NCI-H510A treated with DMSO at 0.1 percent for 48 hours (cell line): Measurements from ENCODE around the gene HERPUD1.
"Not testable (repeated sequence)": the region's sequence is repeated elsewhere in the genome, so short reads cannot be mapped to it uniquely, and the experiment has no call there.

Source experiments
- DNase-seq: peaks from one replicate; lab custom pipeline; 2025; lab: John Stamatoyannopoulos, UW

Gene HERPUD1

DNA sequence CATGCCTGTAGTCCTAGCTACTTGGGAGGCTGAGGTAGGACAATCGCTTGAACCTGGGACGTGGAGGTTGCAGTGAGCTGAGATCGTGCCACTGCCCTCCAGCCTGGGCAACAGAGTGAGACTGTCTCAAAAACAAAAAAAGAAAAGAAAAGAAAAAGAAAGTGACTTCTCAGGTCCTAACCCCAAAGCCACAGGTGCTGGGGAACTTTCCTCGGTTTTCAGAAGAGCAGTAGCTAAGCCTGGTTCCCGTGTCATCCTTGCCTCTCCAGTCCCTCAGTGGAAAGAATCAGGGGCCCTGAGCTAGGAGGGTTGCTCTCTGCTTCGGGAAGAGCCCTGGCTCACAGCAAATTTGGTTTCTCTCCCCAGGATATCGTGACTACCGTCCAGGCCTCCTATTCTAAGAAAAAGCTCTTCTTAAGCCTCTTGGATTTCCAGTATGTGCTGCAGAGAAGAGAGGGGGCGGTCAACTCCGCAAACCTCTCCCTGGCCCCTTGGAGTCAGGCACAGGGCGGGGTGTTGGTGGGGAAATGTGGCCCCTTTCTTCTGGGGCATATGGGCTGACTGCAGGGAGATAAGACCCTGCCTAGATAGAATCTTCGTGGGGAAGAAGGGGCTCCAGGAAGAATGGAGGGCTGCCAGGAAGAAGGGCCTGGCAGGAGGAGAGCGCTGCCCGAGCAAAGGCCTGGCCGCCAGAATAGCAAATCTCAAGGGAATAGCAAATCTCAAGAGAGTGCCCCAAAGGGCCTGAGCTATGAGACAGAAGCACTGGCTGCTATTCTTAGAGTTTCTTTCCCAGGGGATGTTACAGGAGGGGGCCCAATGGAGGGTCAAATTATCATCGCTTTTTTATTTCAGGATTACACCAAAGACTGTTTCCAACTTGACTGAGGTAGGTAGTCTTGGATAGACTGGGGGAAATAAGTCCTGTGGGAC, 49.1 kb downstream of the HERPUD1 start:
- no peak for DNase-seq

DNA sequence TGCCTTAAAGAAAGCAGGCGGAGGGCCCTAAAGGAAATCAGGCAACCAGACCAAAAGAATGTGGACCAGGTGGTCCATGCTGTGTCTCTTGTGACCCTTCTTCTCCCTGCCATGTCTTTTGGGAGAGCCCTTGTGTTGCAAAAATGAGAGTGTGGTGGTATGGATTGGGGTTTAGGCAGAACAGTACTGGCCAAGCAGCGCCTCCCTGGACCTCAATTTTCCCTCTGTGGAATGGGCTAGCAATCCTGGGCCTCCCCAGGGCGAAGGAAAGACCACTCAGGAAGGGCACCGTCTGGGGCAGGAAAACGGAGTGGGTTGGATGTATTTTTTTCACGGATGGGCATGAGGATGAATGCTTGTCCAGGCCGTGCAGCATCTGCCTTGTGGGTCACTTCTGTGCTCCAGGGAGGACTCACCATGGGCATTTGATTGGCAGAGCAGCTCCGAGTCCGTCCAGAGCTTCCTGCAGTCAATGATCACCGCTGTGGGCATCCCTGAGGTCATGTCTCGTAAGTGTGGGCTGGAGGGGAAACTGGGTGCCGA, 49.9 kb downstream of the HERPUD1 start:
- DNase-seq, result no peak

- DNase-seq, result no peak
Observed at GRCh38 chr16:56982695-56983094, 50.8 kb downstream of the HERPUD1 start.

DNA sequence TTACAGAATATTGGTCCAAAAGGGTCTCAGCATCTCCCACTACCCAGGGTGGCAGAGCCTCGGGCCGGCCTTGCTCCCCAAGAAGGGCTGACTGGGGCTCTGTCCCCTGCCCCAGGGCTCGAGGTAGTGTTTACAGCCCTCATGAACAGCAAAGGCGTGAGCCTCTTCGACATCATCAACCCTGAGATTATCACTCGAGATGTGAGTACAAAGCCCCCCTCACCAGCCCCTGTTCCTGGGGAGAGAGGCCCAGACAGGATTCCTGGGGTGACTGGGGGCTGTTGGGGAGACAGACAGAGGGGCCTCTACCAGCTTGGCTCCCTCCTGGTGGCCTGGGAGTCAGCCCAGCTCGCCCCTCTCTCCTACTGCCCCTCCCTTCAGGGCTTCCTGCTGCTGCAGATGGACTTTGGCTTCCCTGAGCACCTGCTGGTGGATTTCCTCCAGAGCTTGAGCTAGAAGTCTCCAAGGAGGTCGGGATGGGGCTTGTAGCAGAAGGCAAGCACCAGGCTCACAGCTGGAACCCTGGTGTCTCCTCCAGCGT, 51.3 kb downstream of the HERPUD1 start:
- no peak for DNase-seq

GRCh38 chr16:56984639-56985038, 52.7 kb downstream of the HERPUD1 start:
- no peak for DNase-seq

- no peak for DNase-seq
Observed at GRCh38 chr16:56985288-56985961, 53.5 kb downstream of the HERPUD1 start.

- DNase-seq, result no peak
Observed at GRCh38 chr16:56985962-56986360, 54.0 kb downstream of the HERPUD1 start.

GRCh38 chr16:56986361-56986760, 54.4 kb downstream of the HERPUD1 start:
- DNase-seq, result no peak

DNA sequence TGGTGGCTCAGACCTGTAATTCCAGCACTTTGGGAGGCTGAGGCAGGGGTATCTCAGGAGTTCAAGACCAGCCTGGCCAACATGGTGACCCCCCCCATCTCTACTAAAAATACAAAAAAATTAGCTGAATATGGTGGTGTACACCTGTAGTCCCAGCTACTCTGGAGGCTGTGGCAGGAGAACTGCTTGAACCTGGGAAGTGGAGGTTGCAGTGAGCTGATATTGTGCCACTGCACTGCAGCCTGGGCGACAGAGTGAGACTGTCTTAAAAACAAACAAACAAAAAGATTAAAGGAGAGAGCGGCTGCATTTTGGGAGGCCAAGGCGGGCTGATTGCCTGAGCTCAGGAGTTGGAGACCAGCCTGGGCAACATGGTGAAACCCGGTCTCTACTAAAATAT, 55.0 kb downstream of the HERPUD1 start:
- DNase-seq, result not testable (repeated sequence)

- no peak for DNase-seq
Observed at GRCh38 chr16:56987692-56988091, 55.8 kb downstream of the HERPUD1 start.

DNA sequence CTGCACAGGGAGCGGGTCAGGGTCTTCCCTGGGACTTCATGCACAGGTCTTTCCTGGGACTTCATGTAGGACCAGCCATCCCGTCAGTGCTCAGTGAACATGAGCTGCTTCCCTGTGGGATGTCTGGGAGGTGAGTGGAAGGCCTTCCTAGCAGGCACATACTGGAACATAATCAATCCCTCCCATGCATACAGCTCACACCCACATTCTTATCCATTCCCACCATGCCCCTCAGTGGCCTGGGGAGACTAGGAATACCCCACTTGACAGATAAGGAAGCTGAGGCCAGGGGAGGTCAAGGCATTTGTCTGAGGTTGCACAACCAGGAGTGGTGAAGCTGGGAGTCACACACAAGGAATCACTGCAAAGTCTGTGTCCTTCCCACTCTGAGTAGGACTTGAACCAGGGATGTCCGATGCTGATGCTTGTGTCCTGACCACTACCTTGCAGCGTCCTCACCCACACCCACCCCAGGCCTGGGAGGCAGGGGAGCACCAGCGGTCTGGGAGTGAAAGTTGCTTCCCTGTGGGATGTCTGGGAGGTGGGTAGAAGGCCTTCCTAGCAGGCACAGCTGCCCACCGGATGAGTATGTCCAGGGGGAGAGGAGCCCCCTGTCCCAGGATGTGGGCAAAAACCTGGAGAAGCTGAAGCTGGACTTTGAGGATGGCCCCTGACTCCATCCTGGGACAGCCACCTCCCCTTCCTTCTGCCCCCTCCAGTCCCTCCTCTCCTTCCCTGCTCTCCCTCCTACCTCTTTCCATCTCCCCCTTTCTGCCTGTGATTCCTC, 56.4 kb downstream of the HERPUD1 start:
- DNase-seq, result no peak

DNA sequence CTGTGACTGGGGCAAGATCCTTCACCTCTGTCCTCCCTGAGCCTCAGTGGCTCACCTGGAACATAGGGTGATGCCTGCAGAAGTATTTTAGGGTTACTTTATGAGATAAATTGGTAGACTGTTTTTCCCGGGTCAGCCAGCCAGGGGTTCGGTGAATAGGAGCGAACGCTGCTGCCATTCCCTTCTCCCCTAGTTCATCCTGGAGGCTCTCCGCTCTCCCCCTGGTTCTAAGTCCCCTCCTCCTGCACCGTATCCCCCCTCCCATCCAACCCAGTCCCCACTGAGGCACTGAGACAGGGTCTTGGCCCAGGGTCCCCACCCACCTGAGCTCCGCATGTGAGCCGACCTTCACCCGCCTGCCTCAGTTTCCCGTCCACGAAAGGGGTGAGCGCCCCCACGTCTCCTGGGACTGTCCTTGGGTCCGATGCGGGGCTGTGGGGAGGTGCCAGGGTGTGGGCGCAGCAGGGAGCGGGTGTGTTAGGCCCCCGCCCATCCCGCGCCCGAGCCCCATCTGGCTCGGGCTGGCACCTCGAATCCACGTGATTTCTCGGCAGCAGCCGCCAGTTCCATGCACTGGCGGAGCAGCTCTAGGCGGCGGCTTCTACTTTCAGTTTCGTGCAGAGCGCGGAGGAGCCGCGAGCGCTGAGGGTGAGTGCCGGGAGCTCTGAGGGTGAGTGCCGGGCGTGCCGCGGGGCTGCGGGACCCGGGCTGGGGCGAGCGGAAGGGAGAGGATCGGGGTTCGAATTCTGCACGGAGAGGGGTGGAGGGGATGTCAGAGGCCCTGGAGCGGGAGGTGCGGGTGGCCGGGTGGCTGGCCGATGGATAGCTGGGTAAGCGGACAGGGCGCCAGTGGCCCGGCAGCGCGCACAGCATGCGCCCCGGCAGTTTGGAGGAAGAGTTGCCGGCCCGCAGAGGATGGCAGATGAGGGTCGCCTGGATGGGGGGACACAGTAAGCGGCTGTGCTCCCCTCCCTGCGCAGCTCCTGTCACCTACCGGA, 57.3 kb downstream of the HERPUD1 start, which contains the start of gene NLRC5:
Gene NLRC5, plus strand, starts transcription at position 610 of the 998 bp plus-strand sequence. CDS start 31,156 bp downstream, outside the sequence.
- peak; percentile 29 for DNase-seq

GRCh38 chr16:56989988-56990387, 58.0 kb downstream of the HERPUD1 start:
- DNase-seq, result no peak

- no peak for DNase-seq
Observed at GRCh38 chr16:56990407-56991286, 58.7 kb downstream of the HERPUD1 start.

DNA sequence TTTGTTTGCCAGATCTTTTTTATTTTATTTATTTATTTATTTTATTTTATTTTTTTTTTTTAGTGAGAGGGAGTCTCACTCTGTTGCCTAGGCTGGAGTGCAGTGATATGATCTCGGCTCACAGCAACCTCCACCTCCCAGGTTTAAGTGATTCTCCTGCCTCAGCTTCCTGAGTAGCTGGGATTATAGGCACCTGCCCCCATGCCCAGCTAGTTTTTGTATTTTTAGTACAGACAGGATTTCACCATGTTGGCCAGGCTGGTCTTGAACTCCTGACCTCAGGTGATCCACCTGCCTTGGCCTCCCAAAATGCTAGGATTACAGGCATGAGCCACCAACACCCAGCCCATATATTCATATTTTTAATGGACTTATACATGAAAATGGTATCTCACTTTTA, 60.5 kb downstream of the HERPUD1 start:
- not testable (repeated sequence) for DNase-seq

DNA sequence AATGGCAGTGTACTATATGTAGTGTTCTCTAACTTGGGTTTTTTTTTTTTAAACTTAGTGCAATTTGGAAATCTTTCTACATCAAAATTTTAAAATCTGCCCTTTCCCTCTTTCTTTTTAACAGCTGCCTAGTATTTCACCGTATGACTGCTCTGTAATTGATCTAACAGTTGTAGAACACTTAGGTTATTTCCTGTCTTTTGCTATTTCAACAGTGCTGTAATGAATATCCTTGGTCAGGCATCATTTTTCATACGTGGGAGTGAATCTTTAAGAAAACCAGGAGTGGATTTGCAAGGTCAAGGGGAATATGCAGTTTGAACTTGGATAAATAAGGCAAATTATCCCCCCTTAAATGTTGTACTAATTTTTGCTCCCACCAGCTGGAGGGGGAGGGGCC, 61.3 kb downstream of the HERPUD1 start:
- DNase-seq, result no peak

DNA sequence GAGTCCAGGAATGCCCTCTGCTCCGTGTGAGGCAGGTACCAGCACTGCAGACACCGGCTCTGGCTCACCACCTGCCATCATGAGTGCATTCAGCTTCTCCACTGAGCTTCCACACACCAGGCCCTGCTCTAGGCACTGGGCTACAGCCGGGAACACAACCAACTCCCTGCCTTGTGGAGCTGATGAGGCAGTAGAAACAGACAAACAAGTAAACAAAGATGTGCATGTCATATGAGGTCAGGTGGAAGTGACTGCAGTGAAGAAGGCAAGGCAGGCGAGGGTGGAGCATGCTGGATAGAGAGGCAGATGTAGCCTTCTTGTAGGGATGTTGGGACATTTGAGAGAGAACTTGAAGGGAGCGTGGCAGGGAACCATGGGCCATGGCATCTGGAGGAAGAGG, 62.4 kb downstream of the HERPUD1 start:
- DNase-seq, result no peak
